M059J (cell line): ENCODE measurements around the gene FN1. TPM values are rescaled to one million over a fixed set of nuclear protein-coding genes. Genes with fewer than 3 reads are reported as not detected.

ENCODE experiments used
- DNase-seq: peaks from one replicate; pipeline ENCODE4 v3.0.0-alpha.2; 2012; ENCODE audit warnings: low read depth
- total RNA-seq: library from RNA; depleted of rRNA; stranded (reverse); fragments of >200 nt; shearing (Covaris generic); gene quantifications from 2 replicates; pipeline ENCODE4 v1.2.3, GENCODE V29; 2014

FN1 gene
- total RNA-seq, 1 experiment from 2014 or later: 990 TPM

GRCh38 chr2:215441560-215442400, 5.9 kb upstream of the FN1 start:
- DNase-seq: peak; percentile 80

GRCh38 chr2:215439980-215440512, 4.2 kb upstream of the FN1 start:
- DNase-seq: peak; percentile 57

- DNase-seq: no peak
Observed at GRCh38 chr2:215439404-215439803, 3.5 kb upstream of the FN1 start.

GRCh38 chr2:215437614-215438013, 1.7 kb upstream of the FN1 start:
- no peak for DNase-seq

GRCh38 chr2:215436705-215437565, 1.1 kb upstream of the FN1 start:
- DNase-seq: peak; percentile 59

GRCh38 chr2:215435280-215435869, 493 bp downstream of the FN1 start:
- peak; percentile 54 for DNase-seq

- DNase-seq: peak; percentile 30
Observed at GRCh38 chr2:215434447-215435279, 1.2 kb downstream of the FN1 start.

GRCh38 chr2:215432759-215433594, 2.9 kb downstream of the FN1 start:
- no peak for DNase-seq

GRCh38 chr2:215431778-215432758, 3.8 kb downstream of the FN1 start:
- DNase-seq: no peak

- no peak for DNase-seq
Observed at GRCh38 chr2:215431290-215431689, 4.6 kb downstream of the FN1 start.

- DNase-seq: peak; percentile 47
Observed at GRCh38 chr2:215430528-215431187, 5.2 kb downstream of the FN1 start.

- DNase-seq: no peak
Observed at GRCh38 chr2:215429424-215429823, 6.4 kb downstream of the FN1 start.

GRCh38 chr2:215428060-215428910, 7.6 kb downstream of the FN1 start:
- DNase-seq: no peak

GRCh38 chr2:215427585-215427984, 8.3 kb downstream of the FN1 start:
- DNase-seq: no peak

GRCh38 chr2:215425021-215425782, 10.7 kb downstream of the FN1 start:
- DNase-seq: no peak

- no peak for DNase-seq
Observed at GRCh38 chr2:215423928-215424540, 11.8 kb downstream of the FN1 start.
